PC-3 (cell line): ENCODE data around the gene PYM1.

Experiments used
- CTCF ChIP-seq: fragments of 300-600 bp; sonication (generic); conservative IDR thresholded peaks from 2 replicates; pipeline ENCODE4 v1.5.1; 2017; ENCODE audit warnings: antibody characterized with exemption, low read depth, mild to moderate bottlenecking, low read length
- EZH2 ChIP-seq: fragments of 300-600 bp; sonication (generic); IDR thresholded peaks from one replicate; pipeline ENCODE4 v1.6.1; 2017; ENCODE audit warnings: antibody characterized with exemption, mild to moderate bottlenecking, low read length; ENCODE audit not compliant: unreplicated experiment
- EZH2phosphoT487 ChIP-seq: fragments of 300-600 bp; sonication (generic); IDR thresholded peaks from 2 replicates; pipeline ENCODE4 v1.6.1; 2018; ENCODE audit warnings: mild to moderate bottlenecking, antibody characterized with exemption, low read length, borderline replicate concordance

DNA sequence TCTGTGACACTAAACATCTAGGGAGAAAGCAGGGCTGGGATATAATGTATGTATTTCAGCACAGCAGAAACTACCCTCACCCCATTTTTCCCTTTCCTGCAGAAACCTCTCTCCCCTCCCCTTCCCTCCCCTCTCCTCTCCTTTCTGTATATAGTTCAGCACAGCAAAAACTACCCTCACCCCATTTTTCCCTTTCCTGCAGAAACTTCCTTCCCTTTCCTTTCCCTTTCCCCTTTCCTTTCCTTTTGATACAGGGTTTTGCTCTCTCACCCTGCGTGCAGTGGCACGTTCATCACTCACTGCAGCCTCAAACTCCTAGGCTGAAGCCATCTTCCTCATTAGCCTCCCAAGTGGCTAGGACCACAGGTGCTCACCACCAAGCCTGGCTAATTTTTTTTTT lies 36.1 kb upstream of the PYM1 start:
- TF ChIP-seq CTCF (no peak), EZH2 (no peak), EZH2phosphoT487 (no peak)
